Measurements from ENCODE around the gene POLA2.

DNA sequence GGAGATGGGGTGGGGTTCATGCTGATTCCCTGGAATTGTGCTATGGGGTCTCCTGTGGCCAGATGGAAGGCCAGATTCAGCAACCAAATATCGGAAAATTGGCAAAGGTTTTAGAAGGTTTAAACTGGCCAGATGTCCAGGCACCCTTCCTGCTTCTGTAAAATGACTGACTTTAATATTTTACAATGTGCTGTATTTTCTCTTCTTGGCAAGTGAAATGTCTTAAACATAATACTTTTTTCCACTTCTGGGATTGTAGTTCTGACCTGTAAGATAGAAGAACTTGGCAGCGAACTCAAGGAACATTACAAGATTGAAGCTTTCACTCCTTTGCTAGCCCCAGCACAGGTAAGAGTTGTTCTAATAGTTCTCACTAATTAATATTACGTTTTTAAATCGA lies 17.5 kb downstream of the POLA2 start:
- TF ChIP-seq, protein P1, sequence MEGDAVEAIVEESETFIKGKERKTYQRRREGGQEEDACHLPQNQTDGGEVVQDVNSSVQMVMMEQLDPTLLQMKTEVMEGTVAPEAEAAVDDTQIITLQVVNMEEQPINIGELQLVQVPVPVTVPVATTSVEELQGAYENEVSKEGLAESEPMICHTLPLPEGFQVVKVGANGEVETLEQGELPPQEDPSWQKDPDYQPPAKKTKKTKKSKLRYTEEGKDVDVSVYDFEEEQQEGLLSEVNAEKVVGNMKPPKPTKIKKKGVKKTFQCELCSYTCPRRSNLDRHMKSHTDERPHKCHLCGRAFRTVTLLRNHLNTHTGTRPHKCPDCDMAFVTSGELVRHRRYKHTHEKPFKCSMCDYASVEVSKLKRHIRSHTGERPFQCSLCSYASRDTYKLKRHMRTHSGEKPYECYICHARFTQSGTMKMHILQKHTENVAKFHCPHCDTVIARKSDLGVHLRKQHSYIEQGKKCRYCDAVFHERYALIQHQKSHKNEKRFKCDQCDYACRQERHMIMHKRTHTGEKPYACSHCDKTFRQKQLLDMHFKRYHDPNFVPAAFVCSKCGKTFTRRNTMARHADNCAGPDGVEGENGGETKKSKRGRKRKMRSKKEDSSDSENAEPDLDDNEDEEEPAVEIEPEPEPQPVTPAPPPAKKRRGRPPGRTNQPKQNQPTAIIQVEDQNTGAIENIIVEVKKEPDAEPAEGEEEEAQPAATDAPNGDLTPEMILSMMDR (conservative IDR thresholded peaks at IDR 0.05 in 1 of 2, IDR thresholded peaks at IDR 0.05 in 1 of 2; ENCODE audit: extremely low read depth in 1 of 2, insufficient read depth in 1 of 2, low read depth in 1 of 2, low read length in 2 of 2), result no peak
- TF ChIP-seq EZH2 (IDR thresholded peaks at IDR 0.05; ENCODE audit: borderline replicate concordance, low read length), result no peak

All from mammary epithelial cell (primary cell).